Gastrocnemius medialis (tissue), 4 donors: Measurements from ENCODE around the gene KLHDC8B.

Experiments
- POLR2A ChIP-seq, 2 donors: fragments of 450-650 bp; IDR thresholded peaks; one replicate each; pipeline ENCODE4 v1.6.1; 2017; ENCODE audit warnings: antibody characterized with exemption in 2 of 2, mild to moderate bottlenecking in 2 of 2, moderate library complexity in 2 of 2
- TF ChIP-seq, protein P1 (sequence below), 5 experiments: fragments of 450-650 bp in 3 of 5; fragments of 200-600 bp in 2 of 5; sonication (generic) in 2 of 5; IDR thresholded peaks in 4 of 5; conservative IDR thresholded peaks in 1 of 5; 1 replicate in 4 of 5; 2 replicates in 1 of 5; pipeline ENCODE4 v1.5.1; 2016 to 2019; ENCODE audit warnings: antibody characterized with exemption in 5 of 5, mild to moderate bottlenecking in 3 of 5, moderate library complexity in 3 of 5

DNA sequence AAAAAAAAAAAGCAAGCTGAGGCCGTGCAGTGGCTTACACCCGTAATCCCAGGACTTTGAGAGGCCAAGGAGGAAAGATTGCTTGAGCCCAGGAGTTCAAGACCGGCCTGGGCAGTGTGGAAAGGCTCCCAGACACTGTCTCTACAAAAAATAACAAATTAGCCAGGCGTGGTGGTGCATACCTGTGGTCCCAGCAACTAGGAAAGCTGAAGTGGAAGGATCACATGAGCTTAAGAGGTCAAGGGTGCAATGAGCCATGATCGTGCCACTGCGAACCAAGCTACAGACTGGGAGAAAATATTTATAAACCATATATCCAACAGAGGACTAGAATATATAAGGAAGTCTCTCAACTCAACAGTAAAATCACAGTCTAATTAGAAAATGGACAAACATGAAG is 10.0 kb downstream of the KLHDC8B start:
- no peak for TF ChIP-seq POLR2A (IDR thresholded peaks at IDR 0.05)
- TF ChIP-seq, protein P1, sequence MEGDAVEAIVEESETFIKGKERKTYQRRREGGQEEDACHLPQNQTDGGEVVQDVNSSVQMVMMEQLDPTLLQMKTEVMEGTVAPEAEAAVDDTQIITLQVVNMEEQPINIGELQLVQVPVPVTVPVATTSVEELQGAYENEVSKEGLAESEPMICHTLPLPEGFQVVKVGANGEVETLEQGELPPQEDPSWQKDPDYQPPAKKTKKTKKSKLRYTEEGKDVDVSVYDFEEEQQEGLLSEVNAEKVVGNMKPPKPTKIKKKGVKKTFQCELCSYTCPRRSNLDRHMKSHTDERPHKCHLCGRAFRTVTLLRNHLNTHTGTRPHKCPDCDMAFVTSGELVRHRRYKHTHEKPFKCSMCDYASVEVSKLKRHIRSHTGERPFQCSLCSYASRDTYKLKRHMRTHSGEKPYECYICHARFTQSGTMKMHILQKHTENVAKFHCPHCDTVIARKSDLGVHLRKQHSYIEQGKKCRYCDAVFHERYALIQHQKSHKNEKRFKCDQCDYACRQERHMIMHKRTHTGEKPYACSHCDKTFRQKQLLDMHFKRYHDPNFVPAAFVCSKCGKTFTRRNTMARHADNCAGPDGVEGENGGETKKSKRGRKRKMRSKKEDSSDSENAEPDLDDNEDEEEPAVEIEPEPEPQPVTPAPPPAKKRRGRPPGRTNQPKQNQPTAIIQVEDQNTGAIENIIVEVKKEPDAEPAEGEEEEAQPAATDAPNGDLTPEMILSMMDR (IDR thresholded peaks at IDR 0.05 in 4 of 5, conservative IDR thresholded peaks at IDR 0.05 in 1 of 5): no peak
